Measurements from ENCODE around the gene GALC.

GALC gene

DNA sequence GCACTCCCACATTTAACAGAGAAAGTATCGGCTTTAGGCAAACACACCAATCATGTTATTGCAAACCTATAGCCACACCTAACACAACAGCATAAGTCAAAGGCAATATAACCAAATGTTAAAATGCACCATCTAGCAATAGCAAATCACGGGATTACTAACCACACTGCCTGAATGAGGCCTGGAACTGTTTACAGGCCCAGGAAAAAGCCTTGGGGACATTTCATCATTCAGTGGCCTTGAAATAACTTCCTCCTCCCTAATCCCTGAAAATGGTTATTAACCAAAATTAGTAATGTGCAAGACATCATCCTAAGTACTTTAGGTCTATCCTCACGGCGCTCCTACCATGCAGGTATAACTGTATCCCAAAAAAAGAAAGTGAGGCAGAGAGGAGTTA, 2.3 kb downstream of the GALC start:
- no peaks in the 10 kb centered on the region for H3K79me1 ChIP-seq (ENCODE audit: low read length)
- H3K4me2 ChIP-seq (ENCODE audit: low read length), result no peak overlapping the region
- no peak overlapping the region for H2BK120ac ChIP-seq (ENCODE audit: low read depth, low read length)
- H3K23ac ChIP-seq (ENCODE audit: low read length), result no peak overlapping the region
- H3K27ac ChIP-seq (ENCODE audit: low read depth, low read length), result no peak overlapping the region
- H3K36me3 ChIP-seq (ENCODE audit: control insufficient read depth, insufficient read depth, low read length), result no peaks in the 10 kb centered on the region
- H4K8ac ChIP-seq (ENCODE audit: low read depth, low read length), result no peak overlapping the region
- peaks cover 2% of the 10 kb centered on the region for H3K4me1 ChIP-seq (ENCODE audit: control insufficient read depth, low read depth, low read length)
- H2BK15ac ChIP-seq (replicated peaks; ENCODE audit: low read depth), result no peak overlapping the region
- H3K18ac ChIP-seq (ENCODE audit: low read length), result no peak overlapping the region
- H3K9ac ChIP-seq (ENCODE audit: low read length), result no peak overlapping the region
- H3K4ac ChIP-seq (ENCODE audit: low read depth, low read length), result no peak overlapping the region
- no peak overlapping the region for H3K56ac ChIP-seq (ENCODE audit: low read length)
- WGBS (ENCODE audit: extremely low coverage, insufficient coverage, low lambda C conversion rate), result no CpG with 5 or more reads among the region's 4 CpGs
- H2AK5ac ChIP-seq (ENCODE audit: low read length), result no peak overlapping the region
- DNase-seq, result no peak
- H2BK5ac ChIP-seq (ENCODE audit: low read length), result no peak overlapping the region
- no peaks in the 10 kb centered on the region for H3K27me3 ChIP-seq (ENCODE audit: insufficient read depth, low read length, poor library complexity)
- no peak overlapping the region for H3K4me3 ChIP-seq (ENCODE audit: low read length)
- no peak overlapping the region for H4K5ac ChIP-seq (ENCODE audit: low read length)
- no peaks in the 10 kb centered on the region for H3K79me2 ChIP-seq (ENCODE audit: control insufficient read depth, insufficient read depth, low read length)

- H3K4me1 ChIP-seq (ENCODE audit: control insufficient read depth, low read depth, low read length), result peaks cover 2% of the 10 kb centered on the region
- H3K79me2 ChIP-seq (ENCODE audit: control insufficient read depth, insufficient read depth, low read length), result no peaks in the 10 kb centered on the region
- no peaks in the 10 kb centered on the region for H3K27me3 ChIP-seq (ENCODE audit: insufficient read depth, low read length, poor library complexity)
- H3K23ac ChIP-seq (ENCODE audit: low read length), result no peak overlapping the region
- no peak overlapping the region for H3K9ac ChIP-seq (ENCODE audit: low read length)
- H3K18ac ChIP-seq (ENCODE audit: low read length), result no peak overlapping the region
- no peak overlapping the region for H4K5ac ChIP-seq (ENCODE audit: low read length)
- H2AK5ac ChIP-seq (ENCODE audit: low read length), result no peak overlapping the region
- H3K36me3 ChIP-seq (ENCODE audit: control insufficient read depth, insufficient read depth, low read length), result no peaks in the 10 kb centered on the region
- no peak overlapping the region for H3K4me3 ChIP-seq (ENCODE audit: low read length)
- no peak overlapping the region for H2BK15ac ChIP-seq (replicated peaks; ENCODE audit: low read depth)
- no peak overlapping the region for H2BK5ac ChIP-seq (ENCODE audit: low read length)
- no peak overlapping the region for H3K4me2 ChIP-seq (ENCODE audit: low read length)
- H2BK120ac ChIP-seq (ENCODE audit: low read depth, low read length), result no peak overlapping the region
- H4K8ac ChIP-seq (ENCODE audit: low read depth, low read length), result no peak overlapping the region
- DNase-seq, result peak; percentile 14
- WGBS (ENCODE audit: extremely low coverage, insufficient coverage, low lambda C conversion rate), result no CpG with 5 or more reads among the region's 2 CpGs
- no peak overlapping the region for H3K56ac ChIP-seq (ENCODE audit: low read length)
- H3K4ac ChIP-seq (ENCODE audit: low read depth, low read length), result no peak overlapping the region
- H3K79me1 ChIP-seq (ENCODE audit: low read length), result no peaks in the 10 kb centered on the region
- H3K27ac ChIP-seq (ENCODE audit: low read depth, low read length), result no peak overlapping the region
Observed at GRCh38 chr14:87989956-87990299, 3.1 kb downstream of the GALC start.

- H3K9ac ChIP-seq (ENCODE audit: low read length), result no peak overlapping the region
- no peak overlapping the region for H3K4ac ChIP-seq (ENCODE audit: low read depth, low read length)
- no peak overlapping the region for H3K4me3 ChIP-seq (ENCODE audit: low read length)
- no peak overlapping the region for H3K27ac ChIP-seq (ENCODE audit: low read depth, low read length)
- no peaks in the 10 kb centered on the region for H3K79me1 ChIP-seq (ENCODE audit: low read length)
- no peak overlapping the region for H2AK5ac ChIP-seq (ENCODE audit: low read length)
- H3K36me3 ChIP-seq (ENCODE audit: control insufficient read depth, insufficient read depth, low read length), result no peaks in the 10 kb centered on the region
- no peak overlapping the region for H2BK15ac ChIP-seq (replicated peaks; ENCODE audit: low read depth)
- no peak overlapping the region for H3K4me2 ChIP-seq (ENCODE audit: low read length)
- no peaks in the 10 kb centered on the region for H3K27me3 ChIP-seq (ENCODE audit: insufficient read depth, low read length, poor library complexity)
- WGBS (ENCODE audit: extremely low coverage, insufficient coverage, low lambda C conversion rate), result no CpG with 5 or more reads among the region's 5 CpGs
- H2BK120ac ChIP-seq (ENCODE audit: low read depth, low read length), result no peak overlapping the region
- H3K79me2 ChIP-seq (ENCODE audit: control insufficient read depth, insufficient read depth, low read length), result no peaks in the 10 kb centered on the region
- peaks cover 2% of the 10 kb centered on the region for H3K4me1 ChIP-seq (ENCODE audit: control insufficient read depth, low read depth, low read length)
- no peak overlapping the region for H2BK5ac ChIP-seq (ENCODE audit: low read length)
- H3K23ac ChIP-seq (ENCODE audit: low read length), result no peak overlapping the region
- no peak for DNase-seq
- H4K5ac ChIP-seq (ENCODE audit: low read length), result no peak overlapping the region
- H3K56ac ChIP-seq (ENCODE audit: low read length), result no peak overlapping the region
- H3K18ac ChIP-seq (ENCODE audit: low read length), result no peak overlapping the region
- no peak overlapping the region for H4K8ac ChIP-seq (ENCODE audit: low read depth, low read length)
Observed at GRCh38 chr14:87989221-87989955, 3.6 kb downstream of the GALC start.

DNA sequence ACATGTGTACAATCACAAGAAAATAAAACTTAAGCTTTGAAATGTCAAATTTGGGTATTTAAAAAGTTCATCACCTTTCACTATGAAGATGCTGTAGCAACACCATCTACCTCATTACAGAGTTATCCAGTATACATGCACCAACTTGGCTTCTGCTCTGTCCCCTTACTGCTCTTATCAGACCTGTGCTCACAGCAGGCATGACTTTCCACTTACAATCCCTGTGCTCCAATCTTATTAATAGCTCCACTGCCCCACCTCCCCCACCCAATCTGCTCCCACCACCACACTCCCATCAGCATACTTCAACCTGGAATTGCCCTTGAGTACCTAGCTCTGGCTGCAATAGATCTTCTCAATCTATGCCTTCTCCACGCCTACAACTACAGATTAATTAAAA, 13.3 kb downstream of the GALC start:
- no CpG with 5 or more reads among the region's 1 CpG for WGBS (ENCODE audit: extremely low coverage, insufficient coverage, low lambda C conversion rate)
- Histone ChIP-seq H3K4me1 (ENCODE audit: control insufficient read depth, low read depth, low read length) (no peaks in the 10 kb centered on the region), H3K36me3 (ENCODE audit: control insufficient read depth, insufficient read depth, low read length) (no peaks in the 10 kb centered on the region), H4K5ac (ENCODE audit: low read length) (no peak overlapping the region), H3K79me2 (ENCODE audit: control insufficient read depth, insufficient read depth, low read length) (no peaks in the 10 kb centered on the region), H3K79me1 (ENCODE audit: low read length) (no peaks in the 10 kb centered on the region), H2BK120ac (ENCODE audit: low read depth, low read length) (no peak overlapping the region), H3K27me3 (ENCODE audit: insufficient read depth, low read length, poor library complexity) (no peaks in the 10 kb centered on the region), H3K9ac (ENCODE audit: low read length) (no peak overlapping the region), H3K18ac (ENCODE audit: low read length) (no peak overlapping the region), H2BK15ac (replicated peaks; ENCODE audit: low read depth) (no peak overlapping the region), H3K4me2 (ENCODE audit: low read length) (no peak overlapping the region), H2BK5ac (ENCODE audit: low read length) (no peak overlapping the region), H3K4me3 (ENCODE audit: low read length) (no peak overlapping the region), H4K8ac (ENCODE audit: low read depth, low read length) (no peak overlapping the region), H3K27ac (ENCODE audit: low read depth, low read length) (no peak overlapping the region), H3K23ac (ENCODE audit: low read length) (no peak overlapping the region), H3K4ac (ENCODE audit: low read depth, low read length) (no peak overlapping the region), H3K56ac (ENCODE audit: low read length) (no peak overlapping the region), H2AK5ac (ENCODE audit: low read length) (no peak overlapping the region)
- no peak for DNase-seq

DNA sequence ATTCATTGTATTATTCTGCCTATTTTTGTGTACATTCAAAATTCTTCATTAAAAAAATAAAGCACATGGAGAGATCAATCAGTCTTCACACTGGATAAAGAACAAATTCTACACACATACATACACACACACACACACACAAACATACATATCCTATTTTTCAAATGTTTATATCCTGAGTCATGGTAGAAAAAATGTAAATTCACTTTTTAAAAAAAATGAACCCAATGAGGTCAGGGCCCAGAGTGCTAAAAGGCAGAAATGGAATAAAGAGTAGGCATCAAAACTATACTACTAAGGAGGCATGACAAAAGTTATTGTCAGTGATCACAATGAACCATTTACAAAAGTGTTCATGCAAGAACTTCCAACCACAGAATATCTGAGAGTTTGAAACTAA, 17.3 kb downstream of the GALC start:
- Histone ChIP-seq H2BK120ac (ENCODE audit: low read depth, low read length) (no peak overlapping the region), H3K23ac (ENCODE audit: low read length) (no peak overlapping the region), H3K18ac (ENCODE audit: low read length) (no peak overlapping the region), H2BK15ac (replicated peaks; ENCODE audit: low read depth) (no peak overlapping the region), H3K36me3 (ENCODE audit: control insufficient read depth, insufficient read depth, low read length) (no peaks in the 10 kb centered on the region), H3K79me2 (ENCODE audit: control insufficient read depth, insufficient read depth, low read length) (no peaks in the 10 kb centered on the region), H4K8ac (ENCODE audit: low read depth, low read length) (no peak overlapping the region), H3K27me3 (ENCODE audit: insufficient read depth, low read length, poor library complexity) (no peaks in the 10 kb centered on the region), H3K4ac (ENCODE audit: low read depth, low read length) (no peak overlapping the region), H3K9ac (ENCODE audit: low read length) (no peak overlapping the region), H3K79me1 (ENCODE audit: low read length) (no peaks in the 10 kb centered on the region), H3K4me3 (ENCODE audit: low read length) (no peak overlapping the region), H2AK5ac (ENCODE audit: low read length) (no peak overlapping the region), H4K5ac (ENCODE audit: low read length) (no peak overlapping the region), H3K4me2 (ENCODE audit: low read length) (no peak overlapping the region), H3K4me1 (ENCODE audit: control insufficient read depth, low read depth, low read length) (no peaks in the 10 kb centered on the region), H3K56ac (ENCODE audit: low read length) (no peak overlapping the region), H3K27ac (ENCODE audit: low read depth, low read length) (no peak overlapping the region), H2BK5ac (ENCODE audit: low read length) (no peak overlapping the region)
- no peak for DNase-seq

DNA sequence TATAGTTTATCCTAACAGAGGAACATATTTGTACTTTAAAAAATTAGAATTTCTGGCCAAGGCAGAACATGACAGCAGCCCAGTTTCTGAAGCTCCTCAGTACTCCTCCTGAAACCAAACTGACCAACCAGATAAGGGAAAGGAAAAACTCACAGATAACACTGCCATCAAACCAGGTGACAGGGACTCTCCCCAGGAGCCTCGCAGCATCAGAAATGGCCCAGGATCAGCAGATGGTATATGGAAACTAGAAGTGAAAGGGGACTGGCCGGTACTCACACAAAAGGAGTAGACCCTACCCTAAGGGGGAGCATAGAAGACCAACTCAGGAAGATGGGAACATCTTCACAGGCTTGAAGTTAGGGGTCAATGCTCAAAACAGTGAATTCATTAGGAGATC, 22.0 kb downstream of the GALC start:
- DNase-seq, result no peak

More for the DNA sequence above, 22.0 kb downstream of the GALC start:
- Histone ChIP-seq H3K4me3 (ENCODE audit: low read length) (no peak overlapping the region), H3K36me3 (ENCODE audit: control insufficient read depth, insufficient read depth, low read length) (no peaks in the 10 kb centered on the region), H3K23ac (ENCODE audit: low read length) (no peak overlapping the region), H2BK5ac (ENCODE audit: low read length) (no peak overlapping the region), H3K4me1 (ENCODE audit: control insufficient read depth, low read depth, low read length) (no peaks in the 10 kb centered on the region), H3K4me2 (ENCODE audit: low read length) (no peak overlapping the region), H3K79me1 (ENCODE audit: low read length) (no peaks in the 10 kb centered on the region), H2BK15ac (replicated peaks; ENCODE audit: low read depth) (no peak overlapping the region), H3K27me3 (ENCODE audit: insufficient read depth, low read length, poor library complexity) (no peaks in the 10 kb centered on the region), H4K5ac (ENCODE audit: low read length) (no peak overlapping the region), H3K18ac (ENCODE audit: low read length) (no peak overlapping the region), H4K8ac (ENCODE audit: low read depth, low read length) (no peak overlapping the region), H3K27ac (ENCODE audit: low read depth, low read length) (no peak overlapping the region), H3K4ac (ENCODE audit: low read depth, low read length) (no peak overlapping the region), H3K79me2 (ENCODE audit: control insufficient read depth, insufficient read depth, low read length) (no peaks in the 10 kb centered on the region), H2AK5ac (ENCODE audit: low read length) (no peak overlapping the region), H2BK120ac (ENCODE audit: low read depth, low read length) (no peak overlapping the region), H3K56ac (ENCODE audit: low read length) (no peak overlapping the region), H3K9ac (ENCODE audit: low read length) (no peak overlapping the region)
- WGBS (ENCODE audit: extremely low coverage, insufficient coverage, low lambda C conversion rate), result no CpG with 5 or more reads among the region's 2 CpGs

Measured in mesendoderm (in vitro differentiated cells).